Kidney epithelial cell (primary cell): ENCODE measurements around the gene ALDH1B1. TPM values are rescaled to one million over a fixed set of nuclear protein-coding genes. Genes with fewer than 3 reads are reported as not detected.

ENCODE experiments used
- DNase-seq: peaks from one replicate; pipeline ENCODE4 v3.0.0-alpha.2; 2010; ENCODE audit warnings: low read depth
- H3K27me3 ChIP-seq: 2 replicates; pipeline ENCODE4 v1.6.0; 2011; ENCODE audit warnings: low read length; ENCODE audit not compliant: control insufficient read depth, insufficient read depth
- H3K36me3 ChIP-seq: 2 replicates; pipeline ENCODE4 v1.5.1; 2011; ENCODE audit warnings: low read length; ENCODE audit not compliant: control insufficient read depth, insufficient read depth
- H3K4me3 ChIP-seq: 2 replicates; pipeline ENCODE4 v1.5.1; 2011; ENCODE audit warnings: low read depth, mild to moderate bottlenecking, control low read depth, low read length
- CTCF ChIP-seq: IDR thresholded peaks from 2 replicates; pipeline ENCODE4 v1.5.1; 2011; ENCODE audit warnings: mild to moderate bottlenecking, moderate library complexity, low read length, control low read depth, inconsistent platforms; ENCODE audit not compliant: insufficient read depth, poor library complexity, severe bottlenecking
- total RNA-seq: library from RNA; depleted of rRNA; stranded (reverse); fragments of >200 nt; gene quantifications from 2 replicates; pipeline ENCODE4 v1.2.3, GENCODE V29; 2015

The ALDH1B1 gene
- total RNA-seq, 1 donor from 2014 or later, result 87.2 TPM

- H3K36me3 ChIP-seq, result no peaks in the 10 kb centered on the region
- no peaks in the 10 kb centered on the region for H3K27me3 ChIP-seq
- DNase-seq, result no peak
- H3K4me3 ChIP-seq, result no peak overlapping the region
- no peak for TF ChIP-seq CTCF
Observed at GRCh38 chr9:38388283-38389223, 3.9 kb upstream of the ALDH1B1 start.

- H3K4me3 ChIP-seq, result no peak overlapping the region
- DNase-seq, result no peak
- TF ChIP-seq CTCF, result no peak
- no peaks in the 10 kb centered on the region for H3K36me3 ChIP-seq
- H3K27me3 ChIP-seq, result no peaks in the 10 kb centered on the region
Observed at GRCh38 chr9:38389313-38389712, 3.2 kb upstream of the ALDH1B1 start.

DNA sequence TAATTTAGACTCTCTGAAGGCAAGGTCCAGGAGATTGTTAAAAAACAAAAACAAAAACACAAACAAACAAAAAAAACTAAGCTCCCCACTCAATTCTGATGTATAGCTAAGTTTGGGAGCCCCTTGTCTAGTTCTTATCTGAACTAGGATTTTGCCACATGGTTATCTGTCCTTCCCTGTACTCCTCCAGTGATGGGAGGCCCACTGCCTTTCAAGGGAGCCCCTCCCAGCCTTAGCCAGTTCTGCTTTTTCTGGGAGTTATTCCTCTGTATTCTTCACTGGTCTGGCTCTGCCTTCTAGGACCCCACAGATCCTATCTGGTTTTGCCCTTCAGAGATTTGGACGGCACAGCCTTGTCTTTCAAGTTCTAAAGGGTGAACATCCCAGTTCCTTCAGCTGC lies 2.1 kb upstream of the ALDH1B1 start:
- H3K36me3 ChIP-seq, result no peaks in the 10 kb centered on the region
- no peak for TF ChIP-seq CTCF
- no peak for DNase-seq
- H3K27me3 ChIP-seq, result no peaks in the 10 kb centered on the region
- H3K4me3 ChIP-seq, result no peak overlapping the region

- no peak for DNase-seq
- Histone ChIP-seq H3K27me3 (no peaks in the 10 kb centered on the region), H3K36me3 (no peaks in the 10 kb centered on the region), H3K4me3 (no peak overlapping the region)
- no peak for TF ChIP-seq CTCF
Observed at GRCh38 chr9:38390851-38391250, 1.7 kb upstream of the ALDH1B1 start.

DNA sequence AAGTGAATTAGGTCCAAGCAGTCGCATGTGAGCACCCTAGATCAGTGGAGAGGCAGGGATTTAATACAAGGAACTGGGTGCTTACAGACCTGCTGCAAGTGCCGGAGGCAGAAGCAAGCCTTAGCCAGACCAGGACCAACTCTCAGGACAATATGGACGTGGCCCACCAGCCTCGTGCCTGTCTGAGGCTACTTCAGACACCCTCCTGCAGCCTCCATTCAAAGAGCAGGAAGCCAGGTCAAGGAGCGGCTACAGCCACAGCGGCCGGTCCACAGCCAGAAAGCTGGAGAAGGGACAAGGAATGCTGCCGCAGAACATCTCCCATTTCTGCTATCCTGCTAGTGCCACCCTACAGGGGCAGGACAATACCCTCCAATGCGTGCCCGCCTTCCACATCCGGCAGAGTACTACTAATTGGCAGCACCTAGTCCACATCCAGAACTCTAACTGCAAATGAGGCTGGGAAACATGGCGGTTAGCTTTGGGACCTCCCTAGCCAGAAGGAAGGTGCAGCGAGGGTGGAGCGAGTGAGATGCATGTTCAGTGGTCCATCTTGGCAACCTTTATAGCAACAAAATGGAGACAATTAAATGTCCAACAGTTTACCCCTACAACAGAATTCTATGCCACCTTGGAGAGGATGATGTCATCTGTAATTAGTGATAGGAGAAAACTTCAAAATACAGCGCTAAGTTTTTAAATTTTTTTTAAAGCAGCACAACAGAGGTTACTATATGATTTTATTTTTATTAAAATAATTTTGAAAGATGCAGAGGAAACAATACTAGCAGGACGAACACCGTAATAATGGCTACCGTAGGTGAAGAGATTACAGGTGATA lies 1.0 kb upstream of the ALDH1B1 start:
- Histone ChIP-seq H3K27me3 (no peaks in the 10 kb centered on the region), H3K36me3 (no peaks in the 10 kb centered on the region), H3K4me3 (no peak overlapping the region)
- DNase-seq, result no peak
- TF ChIP-seq CTCF, result no peak
